Sciatic nerve (tissue), 2 donors: Measurements from ENCODE around the gene MAMLD1. TPM values are rescaled to one million over a fixed set of nuclear protein-coding genes. Genes with fewer than 3 reads are reported as not detected.
"Not testable (repeated sequence)": the region's sequence is repeated elsewhere in the genome, so short reads cannot be mapped to it uniquely, and the experiment has no call there.

Source experiments
- ATAC-seq: fragments of 200-7000 bp; cut with Tn5 transposase; one replicate; pipeline ENCODE4 v1.9.1; 2020; ENCODE audit warnings: mild to moderate bottlenecking, moderate library complexity
- DNase-seq: peaks from one replicate; pipeline ENCODE4 v3.0.0-alpha.2; 2020; ENCODE audit warnings: low spot score
- intact Hi-C: fragments of 100-400 bp; cut with DNase I; formaldehyde crosslinking; loops from one replicate; pipeline ENCODE4 v1.14.2; 2022
- total RNA-seq: library from RNA; stranded (reverse); fragmentation: NEBNext Ultra II Directional; extraction: Animal tissue kit (Norgen Biotek cat#: 25700); gene quantifications from one replicate; pipeline ENCODE4 v1.2.1, GENCODE V29; 2021
- donor health status: DM: no; HTN: no; CAD: no.
- donor health status: DM: no; HTN: no; CAD: no.

Gene MAMLD1
- total RNA-seq = 15.3 TPM

- ATAC-seq (peak; percentile 79), DNase-seq (peak; percentile 84)
- intact Hi-C loops = loop anchor here (10.0 kb wide), 1 partner anchor 122 kb away; no protein-coding TSS in a partner anchor
These were observed at the start of gene MAMLD1 for GRCh38 chrX:150362599-150363481. Gene MAMLD1 (plus strand): TSS chrX:150363317. CDS start chrX:150445517, 82,200 bp downstream.

GRCh38 chrX:150313514-150313913 lies 49.6 kb upstream of the MAMLD1 start:
- DNase-seq (no peak), ATAC-seq (no peak)
- intact Hi-C loops = no loop called here

GRCh38 chrX:150314186-150314585 lies 48.9 kb upstream of the MAMLD1 start:
- intact Hi-C loops = no loop called here
- ATAC-seq (no peak), DNase-seq (no peak)

- intact Hi-C loops = no loop called here
- DNase-seq = no peak
- no peak for ATAC-seq
These were observed 46.6 kb upstream of the MAMLD1 start for GRCh38 chrX:150316564-150316963.

- no peak for DNase-seq
- no peak for ATAC-seq
- intact Hi-C loops = no loop called here
These were observed 40.1 kb upstream of the MAMLD1 start for GRCh38 chrX:150323020-150323419.

- intact Hi-C loops = no loop called here
- ATAC-seq (no peak), DNase-seq (no peak)
These were observed 38.9 kb upstream of the MAMLD1 start for GRCh38 chrX:150324035-150324728.

GRCh38 chrX:150324919-150325318 lies 38.2 kb upstream of the MAMLD1 start:
- no peak for ATAC-seq
- DNase-seq = no peak
- intact Hi-C loops = no loop called here

- ATAC-seq = no peak
- DNase-seq = no peak
These were observed 36.4 kb upstream of the MAMLD1 start for GRCh38 chrX:150326541-150327247.

GRCh38 chrX:150329282-150329681 lies 33.8 kb upstream of the MAMLD1 start:
- DNase-seq (no peak), ATAC-seq (no peak)
- intact Hi-C loops = no loop called here

More at GRCh38 chrX:150326541-150327247, 36.4 kb upstream of the MAMLD1 start:
- intact Hi-C loops = no loop called here

- intact Hi-C loops = no loop called here
- ATAC-seq = no peak
- DNase-seq = no peak
These were observed 33.2 kb upstream of the MAMLD1 start for GRCh38 chrX:150329868-150330267.

GRCh38 chrX:150332023-150332422 lies 31.1 kb upstream of the MAMLD1 start:
- ATAC-seq (no peak), DNase-seq (no peak)
- intact Hi-C loops = no loop called here

GRCh38 chrX:150334100-150334499 lies 29.0 kb upstream of the MAMLD1 start:
- intact Hi-C loops = no loop called here
- ATAC-seq (no peak), DNase-seq (no peak)

GRCh38 chrX:150334981-150335380 lies 28.1 kb upstream of the MAMLD1 start:
- intact Hi-C loops = no loop called here
- DNase-seq = no peak
- no peak for ATAC-seq

GRCh38 chrX:150337026-150337425 lies 26.1 kb upstream of the MAMLD1 start:
- DNase-seq (no peak), ATAC-seq (no peak)
- intact Hi-C loops = no loop called here

GRCh38 chrX:150337536-150337935 lies 25.6 kb upstream of the MAMLD1 start:
- no peak for DNase-seq
- ATAC-seq = no peak
- intact Hi-C loops = no loop called here

GRCh38 chrX:150338615-150339014 lies 24.5 kb upstream of the MAMLD1 start:
- intact Hi-C loops = no loop called here

GRCh38 chrX:150339736-150340135 lies 23.4 kb upstream of the MAMLD1 start:
- ATAC-seq = no peak
- intact Hi-C loops = no loop called here
- DNase-seq = no peak

More at GRCh38 chrX:150338615-150339014, 24.5 kb upstream of the MAMLD1 start:
- no peak for DNase-seq
- ATAC-seq = no peak

- ATAC-seq, DNase-seq, intact Hi-C loops: not testable (repeated sequence)
These were observed 22.8 kb upstream of the MAMLD1 start for GRCh38 chrX:150340326-150340725.

GRCh38 chrX:150347471-150347870 lies 15.6 kb upstream of the MAMLD1 start:
- no peak for ATAC-seq
- intact Hi-C loops = no loop called here
- DNase-seq = no peak

GRCh38 chrX:150348365-150348764 lies 14.8 kb upstream of the MAMLD1 start:
- ATAC-seq = no peak

More at GRCh38 chrX:150348365-150348764, 14.8 kb upstream of the MAMLD1 start:
- intact Hi-C loops = no loop called here
- DNase-seq = no peak
